IMR-90 (cell line): ENCODE results near the gene ATP4B.

Experiments used
- CHD1 ChIP-seq: IDR thresholded peaks from 2 replicates; pipeline ENCODE4 v1.6.1; 2012; ENCODE audit warnings: low read depth, low read length, improper control_type of control experiment
- CTCF ChIP-seq: conservative IDR thresholded peaks from 2 replicates; pipeline ENCODE4 v1.5.1; 2012; ENCODE audit warnings: mild to moderate bottlenecking, low read depth, low read length, improper control_type of control experiment
- ELK1 ChIP-seq: fragments of 150-350 bp; IDR thresholded peaks from 2 replicates; pipeline ENCODE4 v1.6.1; 2016; ENCODE audit warnings: low read depth, mild to moderate bottlenecking, low read length, moderate library complexity, borderline replicate concordance
- MXI1 ChIP-seq: IDR thresholded peaks from 2 replicates; pipeline ENCODE4 v1.6.1; 2012; ENCODE audit warnings: low read depth, mild to moderate bottlenecking, low read length, moderate library complexity, borderline replicate concordance
- POLR2A ChIP-seq: IDR thresholded peaks from 2 replicates; pipeline ENCODE4 v1.6.1; 2012; ENCODE audit warnings: mild to moderate bottlenecking, low read depth, low read length
- RAD21 ChIP-seq: IDR thresholded peaks from 2 replicates; pipeline ENCODE4 v1.6.1; 2012; ENCODE audit warnings: low read length, improper control_type of control experiment
- USF2 ChIP-seq: fragments of 150-350 bp; IDR thresholded peaks from 2 replicates; pipeline ENCODE4 v1.6.1; 2017; ENCODE audit warnings: mild to moderate bottlenecking, antibody characterized with exemption, low read length, low read depth

- TF ChIP-seq CTCF (no peak), MXI1 (no peak), POLR2A (no peak), CHD1 (no peak), RAD21 (no peak), ELK1 (no peak), USF2 (no peak)
Observed at GRCh38 chr13:113666951-113667701, 9.1 kb upstream of the ATP4B start, which contains the start of gene GRK1.
